PC-3 (cell line): ENCODE measurements around the gene BMAL2.

Experiments
- EZH2 ChIP-seq: fragments of 300-600 bp; sonication (generic); IDR thresholded peaks from one replicate; pipeline ENCODE4 v1.6.1; 2017; ENCODE audit warnings: antibody characterized with exemption, mild to moderate bottlenecking, low read length; ENCODE audit not compliant: unreplicated experiment
- TF ChIP-seq, protein P1 (sequence below): fragments of 300-600 bp; sonication (generic); conservative IDR thresholded peaks from 2 replicates; pipeline ENCODE4 v1.5.1; 2017; ENCODE audit warnings: antibody characterized with exemption, low read depth, mild to moderate bottlenecking, low read length

DNA sequence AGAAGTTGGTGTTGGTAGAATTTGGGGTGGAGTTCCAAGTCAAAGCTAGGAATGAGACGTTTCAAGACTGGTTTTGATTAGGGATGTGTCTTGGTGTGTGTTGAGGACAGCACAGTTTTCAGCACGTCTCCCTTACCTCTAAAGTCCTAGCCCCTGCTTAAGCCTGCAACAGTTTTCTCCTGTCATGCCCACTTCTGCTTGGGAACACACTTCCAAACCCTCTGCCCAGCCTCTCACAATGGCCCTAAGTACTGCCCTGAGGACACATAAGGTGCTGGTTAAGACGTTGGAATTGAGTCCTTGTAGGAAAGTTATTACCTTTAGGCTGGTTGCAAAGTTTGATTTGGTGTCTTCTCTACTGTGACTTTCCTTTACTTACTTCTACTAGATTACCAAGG is 710 bp upstream of the BMAL2 start:
- TF ChIP-seq, protein P1, sequence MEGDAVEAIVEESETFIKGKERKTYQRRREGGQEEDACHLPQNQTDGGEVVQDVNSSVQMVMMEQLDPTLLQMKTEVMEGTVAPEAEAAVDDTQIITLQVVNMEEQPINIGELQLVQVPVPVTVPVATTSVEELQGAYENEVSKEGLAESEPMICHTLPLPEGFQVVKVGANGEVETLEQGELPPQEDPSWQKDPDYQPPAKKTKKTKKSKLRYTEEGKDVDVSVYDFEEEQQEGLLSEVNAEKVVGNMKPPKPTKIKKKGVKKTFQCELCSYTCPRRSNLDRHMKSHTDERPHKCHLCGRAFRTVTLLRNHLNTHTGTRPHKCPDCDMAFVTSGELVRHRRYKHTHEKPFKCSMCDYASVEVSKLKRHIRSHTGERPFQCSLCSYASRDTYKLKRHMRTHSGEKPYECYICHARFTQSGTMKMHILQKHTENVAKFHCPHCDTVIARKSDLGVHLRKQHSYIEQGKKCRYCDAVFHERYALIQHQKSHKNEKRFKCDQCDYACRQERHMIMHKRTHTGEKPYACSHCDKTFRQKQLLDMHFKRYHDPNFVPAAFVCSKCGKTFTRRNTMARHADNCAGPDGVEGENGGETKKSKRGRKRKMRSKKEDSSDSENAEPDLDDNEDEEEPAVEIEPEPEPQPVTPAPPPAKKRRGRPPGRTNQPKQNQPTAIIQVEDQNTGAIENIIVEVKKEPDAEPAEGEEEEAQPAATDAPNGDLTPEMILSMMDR: no peak
- no peak for TF ChIP-seq EZH2
